ENCODE data around the gene SETBP1. TPM values are rescaled to one million over a fixed set of nuclear protein-coding genes. Genes with fewer than 3 reads are reported as not detected.

SETBP1 gene
- total and polyA plus RNA-seq, 2 of the 8 experiments (the other 6 are each of a cell fraction or from before 2014, with no cell fraction given): 2.0 to 6.5 TPM

DNA sequence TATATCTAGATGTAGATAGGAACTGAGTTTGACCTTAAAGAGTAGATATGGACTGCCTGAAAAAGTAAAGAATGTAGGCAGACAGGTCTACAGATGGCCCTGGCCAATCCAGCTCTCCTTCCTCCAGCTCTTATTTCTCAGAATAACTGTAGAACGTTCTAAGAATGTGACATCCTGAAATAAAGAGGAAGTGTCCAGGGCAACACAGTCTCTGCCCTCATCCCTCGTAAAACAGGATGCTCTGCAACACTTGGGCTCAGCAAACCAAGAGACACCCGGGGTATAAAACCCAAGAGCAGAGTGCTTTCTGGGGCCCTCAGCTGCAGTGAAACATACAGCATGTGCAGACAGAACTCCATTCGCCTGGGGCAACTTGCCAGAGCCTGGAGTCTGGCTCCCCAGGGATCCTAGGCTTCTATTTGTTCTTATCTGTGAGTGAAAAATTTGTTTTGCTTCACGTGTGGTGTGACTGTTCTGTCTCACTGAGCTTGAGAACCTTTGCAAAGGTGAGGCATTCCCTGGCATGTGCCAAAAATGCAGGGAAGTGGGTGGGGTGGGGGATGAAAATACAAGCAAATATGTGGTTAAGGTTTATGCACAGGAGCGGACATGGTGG, 401.0 kb downstream of the SETBP1 start:
- H3K27ac ChIP-seq (ENCODE audit: low read depth, low read length): no peak overlapping the region
- no peak overlapping the region for H2BK20ac ChIP-seq (ENCODE audit: low read length)
- H2AFZ ChIP-seq (ENCODE audit: low read length): no peak overlapping the region
- ChIA-PET CTCF (ENCODE audit: partially characterized antibody) (interaction anchor here (0.6 to 0.7 kb wide), 2 partner anchors 11 to 218 kb away, joined by 3 read pairs; no protein-coding TSS in a partner anchor), POLR2A (ENCODE audit: partially characterized antibody) (no interaction called here)
- no peak for FAIRE-seq
- H3K79me1 ChIP-seq (ENCODE audit: low read depth, low read length): no peaks in the 10 kb centered on the region
- no peak overlapping the region for H2BK5ac ChIP-seq (ENCODE audit: low read depth, low read length)
- H3K23me2 ChIP-seq (ENCODE audit: low read depth, low read length): no peaks in the 10 kb centered on the region
- no peaks in the 10 kb centered on the region for H3K27me3 ChIP-seq (replicated peaks in 1 of 4; ENCODE audit: control insufficient read depth in 3 of 4, extremely low read depth in 1 of 4, insufficient read depth in 3 of 4, low read length in 3 of 4)
- H2AK5ac ChIP-seq (ENCODE audit: low read depth, low read length): no peak overlapping the region
- no peak overlapping the region for H3K14ac ChIP-seq (ENCODE audit: insufficient read length)
- no peak overlapping the region for H2BK12ac ChIP-seq (ENCODE audit: low read depth, low read length)
- peaks cover 0 to 3% (median 2%) of the 10 kb centered on the region in 4 experiments; a peak in 3 of 7 replicates for H3K4me1 ChIP-seq (replicated peaks in 1 of 4; ENCODE audit: control insufficient read depth in 3 of 4, insufficient read depth in 4 of 4, low read length in 3 of 4)
- H3K36me3 ChIP-seq (ENCODE audit: control insufficient read depth in 2 of 4, insufficient read depth in 4 of 4, low read length in 3 of 4): no peaks in the 10 kb centered on the region
- 86% methylated on average over 6 of the region's 6 CpGs; no CpG with 5 or more reads in 1 of the 2 experiments for WGBS, 2 experiments (ENCODE audit: extremely low coverage in 1 of 2, insufficient coverage in 1 of 2, insufficient read length in 1 of 2, insufficient replicate concordance in 2 of 2, low coverage in 1 of 2, low lambda C conversion rate in 2 of 2, missing lambda C conversion rate in 1 of 2)
- H3K4me3 ChIP-seq (ENCODE audit: extremely low read depth in 1 of 4, insufficient read depth in 2 of 4, low read depth in 3 of 4, low read length in 4 of 4): no peak overlapping the region
- no peak overlapping the region for H4K5ac ChIP-seq (ENCODE audit: insufficient read length, low read depth, low read length)
- no peak overlapping the region for H3K56ac ChIP-seq (replicated peaks; ENCODE audit: insufficient read length, low read depth, low read length)
- H3K9me3 ChIP-seq (ENCODE audit: insufficient read depth in 2 of 2, low read depth in 1 of 2, low read length in 1 of 2): no peaks in the 10 kb centered on the region
- no peak overlapping the region for H3K23ac ChIP-seq (ENCODE audit: insufficient read length)
- no peak overlapping the region for H2BK15ac ChIP-seq (ENCODE audit: low read length)
- H3K79me2 ChIP-seq (ENCODE audit: control insufficient read depth in 1 of 2, insufficient read depth in 2 of 2, low read length in 2 of 2): no peaks in the 10 kb centered on the region
- no peaks in the 10 kb centered on the region for H4K20me1 ChIP-seq (replicated peaks in 1 of 2; ENCODE audit: control insufficient read depth in 1 of 2, insufficient read depth in 2 of 2, low read length in 2 of 2)
- no peak overlapping the region for H4K91ac ChIP-seq (replicated peaks; ENCODE audit: insufficient read length, low read length)
- DNase-seq (ENCODE audit: low read depth in 1 of 2, low spot score in 2 of 2): no peak
- H3K4me2 ChIP-seq (ENCODE audit: insufficient read depth in 1 of 2, low read depth in 2 of 2, low read length in 2 of 2): no peak overlapping the region
- no peak overlapping the region for H3K18ac ChIP-seq (ENCODE audit: extremely low read depth, low read length)
- no peak overlapping the region for H2BK120ac ChIP-seq (replicated peaks; ENCODE audit: low read depth, low read length)
- H3K9ac ChIP-seq (replicated peaks in 1 of 4; ENCODE audit: extremely low read depth in 1 of 4, low read depth in 3 of 4, low read length in 3 of 4): no peak overlapping the region
- H3K4ac ChIP-seq (replicated peaks; ENCODE audit: insufficient read length, low read depth, low read length): no peak overlapping the region
- H4K8ac ChIP-seq (ENCODE audit: extremely low read depth, insufficient read depth, low read length): no peak overlapping the region
- TF ChIP-seq MAFK (IDR thresholded peaks at IDR 0.05; ENCODE audit: low read depth, low read length): no peak
- TF ChIP-seq SIRT6 (IDR thresholded peaks at IDR 0.05; ENCODE audit: low read length): no peak
- TF ChIP-seq ZNF274 (IDR thresholded peaks at IDR 0.05; ENCODE audit: borderline replicate concordance, extremely low read depth, low read length): no peak
- TF ChIP-seq GABPA (IDR thresholded peaks at IDR 0.05; ENCODE audit: borderline replicate concordance, insufficient read depth, low read length): no peak
- TF ChIP-seq RAD21 (IDR thresholded peaks at IDR 0.05 in 1 of 2, conservative IDR thresholded peaks at IDR 0.05 in 1 of 2; ENCODE audit: low read depth in 2 of 2, low read length in 2 of 2): no peak
- TF ChIP-seq JUN (IDR thresholded peaks at IDR 0.05; ENCODE audit: low read depth, low read length): no peak
- TF ChIP-seq SP1 (IDR thresholded peaks at IDR 0.05; ENCODE audit: low read depth, low read length): no peak
- no peak for TF ChIP-seq HDAC6 (IDR thresholded peaks at IDR 0.05; ENCODE audit: low read depth, low read length)
- TF ChIP-seq TAF7 (optimal IDR thresholded peaks at IDR 0.05; ENCODE audit: borderline replicate concordance, low read depth, low read length): no peak
- no peak for TF ChIP-seq BACH1 (IDR thresholded peaks at IDR 0.05; ENCODE audit: low read length)
- TF ChIP-seq SIN3A (conservative IDR thresholded peaks at IDR 0.05 in 1 of 2, IDR thresholded peaks at IDR 0.05 in 1 of 2; ENCODE audit: low read depth in 1 of 2, low read length in 2 of 2): no peak
- no peak for TF ChIP-seq YY1 (IDR thresholded peaks at IDR 0.05; ENCODE audit: low read depth, low read length)
- TF ChIP-seq POLR2AphosphoS5 (IDR thresholded peaks at IDR 0.05; ENCODE audit: low read depth, low read length): no peak
- TF ChIP-seq CREB1 (IDR thresholded peaks at IDR 0.05): no peak

Data from H1 (cell line).